NCI-H1417 treated with DMSO at 0.1 percent for 48 hours (cell line): Measurements from ENCODE around the gene APOL3.
"Not testable (repeated sequence)": the region's sequence is repeated elsewhere in the genome, so short reads cannot be mapped to it uniquely, and the experiment has no call there.

Experiments used
- DNase-seq: peaks from one replicate; lab custom pipeline; 2025; lab: John Stamatoyannopoulos, UW

The APOL3 gene

GRCh38 chr22:36160499-36160942 lies at the start of gene APOL3:
Gene APOL3 (minus strand): TSS chr22:36160755. CDS start chr22:36149055, 11,700 bp downstream.
- no peak for DNase-seq

GRCh38 chr22:36210224-36210623 lies 49.7 kb upstream of the APOL3 start:
- DNase-seq, result no peak

GRCh38 chr22:36209488-36209908 lies 48.9 kb upstream of the APOL3 start:
- DNase-seq, result not testable (repeated sequence)

GRCh38 chr22:36208914-36209313 lies 48.4 kb upstream of the APOL3 start:
- DNase-seq, result no peak

GRCh38 chr22:36208162-36208765 lies 47.7 kb upstream of the APOL3 start:
- DNase-seq, result no peak

GRCh38 chr22:36206255-36206654 lies 45.7 kb upstream of the APOL3 start:
- no peak for DNase-seq

GRCh38 chr22:36205573-36205972 lies 45.0 kb upstream of the APOL3 start:
- not testable (repeated sequence) for DNase-seq

GRCh38 chr22:36204632-36205015 lies 44.1 kb upstream of the APOL3 start:
- DNase-seq, result no peak

GRCh38 chr22:36204001-36204631 lies 43.6 kb upstream of the APOL3 start:
- DNase-seq, result no peak

GRCh38 chr22:36203441-36203840 lies 42.9 kb upstream of the APOL3 start:
- not testable (repeated sequence) for DNase-seq

GRCh38 chr22:36202906-36203305 lies 42.4 kb upstream of the APOL3 start:
- DNase-seq, result not testable (repeated sequence)

- no peak for DNase-seq
Observed at GRCh38 chr22:36201630-36202319, 41.2 kb upstream of the APOL3 start, which contains the start of gene APOL4. Gene APOL4 (minus strand): TSS chr22:36201809. CDS start chr22:36201734, 75 bp downstream.

GRCh38 chr22:36201025-36201424 lies 40.5 kb upstream of the APOL3 start:
- DNase-seq, result not testable (repeated sequence)

GRCh38 chr22:36199001-36199551 lies 38.5 kb upstream of the APOL3 start:
- DNase-seq, result no peak

GRCh38 chr22:36198536-36198935 lies 38.0 kb upstream of the APOL3 start:
- no peak for DNase-seq

GRCh38 chr22:36197514-36198146 lies 37.1 kb upstream of the APOL3 start:
- no peak for DNase-seq

- DNase-seq, result no peak
Observed at GRCh38 chr22:36197065-36197440, 36.5 kb upstream of the APOL3 start.

- no peak for DNase-seq
Observed at GRCh38 chr22:36196254-36197064, 35.9 kb upstream of the APOL3 start.

- DNase-seq, result no peak
Observed at GRCh38 chr22:36194971-36195370, 34.4 kb upstream of the APOL3 start.

- DNase-seq, result no peak
Observed at GRCh38 chr22:36194385-36194784, 33.8 kb upstream of the APOL3 start.

- DNase-seq, result no peak
Observed at GRCh38 chr22:36193577-36193976, 33.0 kb upstream of the APOL3 start.
